ENCODE data around the gene GLIPR1L1. TPM values are rescaled to one million over a fixed set of nuclear protein-coding genes. Genes with fewer than 3 reads are reported as not detected.

The GLIPR1L1 gene
- total RNA-seq, 5 donors from 2014 or later (not counting 1 experiment from before 2014, with no cell fraction given): not detected

GRCh38 chr12:75302225-75302624 lies 32.2 kb upstream of the GLIPR1L1 start:
- Mint-ChIP-seq H3K36me3 (no peaks in the 10 kb centered on the region), H3K9me3 (no peaks in the 10 kb centered on the region), H3K4me1 (no peaks in the 10 kb centered on the region), H3K4me3 (no peak overlapping the region), H3K27me3 (no peaks in the 10 kb centered on the region), H3K27ac (no peak overlapping the region)
- ChIA-PET CTCF (interaction anchor here in 1 of 2 donors (0.7 kb wide), 1 partner anchor 1166 kb away, joined by 3 read pairs; no protein-coding TSS in a partner anchor), POLR2A (no interaction called here)
- Histone ChIP-seq H3K9me3 (no peaks in the 10 kb centered on the region), H3K4me3 (ENCODE audit: control insufficient read depth in 1 of 2, extremely low read depth in 1 of 2, low read length in 1 of 2) (no peak overlapping the region), H3K27ac (ENCODE audit: low read length) (no peak overlapping the region), H3K4me1 (ENCODE audit: control insufficient read depth in 1 of 2, extremely low read depth in 1 of 2, insufficient read depth in 2 of 2, low read length in 2 of 2) (no peaks in the 10 kb centered on the region), H3K36me3 (ENCODE audit: control insufficient read depth in 2 of 2, extremely low read depth in 1 of 2, insufficient read depth in 1 of 2, low read length in 1 of 2) (no peaks in the 10 kb centered on the region), H3K27me3 (replicated peaks in 1 of 2; ENCODE audit: control insufficient read depth in 2 of 2, extremely low read depth in 1 of 2, insufficient read depth in 2 of 2, low read length in 1 of 2) (no peaks in the 10 kb centered on the region)
- no CpG with 5 or more reads among the region's 2 CpGs for WGBS (ENCODE audit: insufficient coverage)
- no peak for DNase-seq
- ATAC-seq (replicated peaks in 1 of 4): no peak

GRCh38 chr12:75302781-75303180 lies 31.7 kb upstream of the GLIPR1L1 start:
- Mint-ChIP-seq H3K4me1 (no peaks in the 10 kb centered on the region), H3K4me3 (no peak overlapping the region), H3K36me3 (no peaks in the 10 kb centered on the region), H3K27ac (no peak overlapping the region), H3K27me3 (no peaks in the 10 kb centered on the region), H3K9me3 (no peaks in the 10 kb centered on the region)
- no peaks in the 10 kb centered on the region for H3K36me3 ChIP-seq (ENCODE audit: control insufficient read depth in 2 of 2, extremely low read depth in 1 of 2, insufficient read depth in 1 of 2, low read length in 1 of 2)
- no peak overlapping the region for H3K27ac ChIP-seq (ENCODE audit: low read length)
- no peaks in the 10 kb centered on the region for H3K9me3 ChIP-seq
- ATAC-seq (replicated peaks in 1 of 4) (no peak), DNase-seq (no peak)
- POLR2A ChIA-PET: no interaction called here
- H3K27me3 ChIP-seq (replicated peaks in 1 of 2; ENCODE audit: control insufficient read depth in 2 of 2, extremely low read depth in 1 of 2, insufficient read depth in 2 of 2, low read length in 1 of 2): no peaks in the 10 kb centered on the region
- H3K4me1 ChIP-seq (ENCODE audit: control insufficient read depth in 1 of 2, extremely low read depth in 1 of 2, insufficient read depth in 2 of 2, low read length in 2 of 2): no peaks in the 10 kb centered on the region
- no peak overlapping the region for H3K4me3 ChIP-seq (ENCODE audit: control insufficient read depth in 1 of 2, extremely low read depth in 1 of 2, low read length in 1 of 2)
- CTCF ChIA-PET: no interaction called here

- ChIA-PET POLR2A (no interaction called here), CTCF (interaction anchor here in 1 of 2 donors (0.7 kb wide), 1 partner anchor 14 kb away, joined by 3 read pairs; no protein-coding TSS in a partner anchor)
- H3K27ac Mint-ChIP-seq: no peak overlapping the region
- H3K4me3 Mint-ChIP-seq: no peak overlapping the region
- ATAC-seq (replicated peaks in 1 of 4) (no peak), DNase-seq (no peak)
- no peaks in the 10 kb centered on the region for H3K36me3 ChIP-seq (ENCODE audit: control insufficient read depth in 2 of 2, extremely low read depth in 1 of 2, insufficient read depth in 1 of 2, low read length in 1 of 2)
- no peaks in the 10 kb centered on the region for H3K9me3 Mint-ChIP-seq
- H3K4me3 ChIP-seq (ENCODE audit: control insufficient read depth in 1 of 2, extremely low read depth in 1 of 2, low read length in 1 of 2): no peak overlapping the region
- H3K27me3 ChIP-seq (replicated peaks in 1 of 2; ENCODE audit: control insufficient read depth in 2 of 2, extremely low read depth in 1 of 2, insufficient read depth in 2 of 2, low read length in 1 of 2): no peaks in the 10 kb centered on the region
- H3K4me1 ChIP-seq (ENCODE audit: control insufficient read depth in 1 of 2, extremely low read depth in 1 of 2, insufficient read depth in 2 of 2, low read length in 2 of 2): no peaks in the 10 kb centered on the region
- H3K9me3 ChIP-seq: no peaks in the 10 kb centered on the region
- H3K36me3 Mint-ChIP-seq: no peaks in the 10 kb centered on the region
- H3K27me3 Mint-ChIP-seq: no peaks in the 10 kb centered on the region
- 90% methylated on average over 55 of the region's 56 CpGs for WGBS (ENCODE audit: insufficient coverage)
- no peak overlapping the region for H3K27ac ChIP-seq (ENCODE audit: low read length)
- no peaks in the 10 kb centered on the region for H3K4me1 Mint-ChIP-seq
Measured at GRCh38 chr12:75305412-75306332, 28.8 kb upstream of the GLIPR1L1 start.

GRCh38 chr12:75308279-75308678 lies 26.2 kb upstream of the GLIPR1L1 start:
- Histone ChIP-seq H3K36me3 (ENCODE audit: control insufficient read depth in 2 of 2, extremely low read depth in 1 of 2, insufficient read depth in 1 of 2, low read length in 1 of 2) (no peaks in the 10 kb centered on the region), H3K27ac (ENCODE audit: low read length) (no peak overlapping the region), H3K9me3 (no peaks in the 10 kb centered on the region), H3K27me3 (replicated peaks in 1 of 2; ENCODE audit: control insufficient read depth in 2 of 2, extremely low read depth in 1 of 2, insufficient read depth in 2 of 2, low read length in 1 of 2) (no peaks in the 10 kb centered on the region), H3K4me1 (ENCODE audit: control insufficient read depth in 1 of 2, extremely low read depth in 1 of 2, insufficient read depth in 2 of 2, low read length in 2 of 2) (no peaks in the 10 kb centered on the region), H3K4me3 (ENCODE audit: control insufficient read depth in 1 of 2, extremely low read depth in 1 of 2, low read length in 1 of 2) (no peak overlapping the region)
- no peak for ATAC-seq (replicated peaks in 1 of 4)
- no peak for DNase-seq
- no CpG with 5 or more reads among the region's 2 CpGs for WGBS (ENCODE audit: insufficient coverage)
- Mint-ChIP-seq H3K9me3 (no peaks in the 10 kb centered on the region), H3K36me3 (no peaks in the 10 kb centered on the region), H3K4me3 (no peak overlapping the region), H3K27ac (no peak overlapping the region), H3K27me3 (no peaks in the 10 kb centered on the region), H3K4me1 (no peaks in the 10 kb centered on the region)
- CTCF ChIA-PET: interaction anchor here in 1 of 2 donors (0.7 kb wide), 1 partner anchor 36 kb away, joined by 3 read pairs; no protein-coding TSS in a partner anchor
- POLR2A ChIA-PET: no interaction called here

- Histone ChIP-seq H3K27me3 (replicated peaks in 1 of 2; ENCODE audit: control insufficient read depth in 2 of 2, extremely low read depth in 1 of 2, insufficient read depth in 2 of 2, low read length in 1 of 2) (peaks cover 0 to 3% of the 10 kb centered on the region in 2 experiments), H3K36me3 (ENCODE audit: control insufficient read depth in 2 of 2, extremely low read depth in 1 of 2, insufficient read depth in 1 of 2, low read length in 1 of 2) (no peaks in the 10 kb centered on the region), H3K9me3 (no peaks in the 10 kb centered on the region), H3K27ac (ENCODE audit: low read length) (no peak overlapping the region), H3K4me3 (ENCODE audit: control insufficient read depth in 1 of 2, extremely low read depth in 1 of 2, low read length in 1 of 2) (no peak overlapping the region), H3K4me1 (ENCODE audit: control insufficient read depth in 1 of 2, extremely low read depth in 1 of 2, insufficient read depth in 2 of 2, low read length in 2 of 2) (no peaks in the 10 kb centered on the region)
- no peaks in the 10 kb centered on the region for H3K27me3 Mint-ChIP-seq
- H3K36me3 Mint-ChIP-seq: no peaks in the 10 kb centered on the region
- no peak overlapping the region for H3K27ac Mint-ChIP-seq
- CTCF ChIA-PET: no interaction called here
- WGBS (ENCODE audit: insufficient coverage): no CpG with 5 or more reads among the region's 3 CpGs
- no peaks in the 10 kb centered on the region for H3K9me3 Mint-ChIP-seq
- POLR2A ChIA-PET: no interaction called here
- DNase-seq: no peak
- H3K4me3 Mint-ChIP-seq: no peak overlapping the region
- no peaks in the 10 kb centered on the region for H3K4me1 Mint-ChIP-seq
- no peak for ATAC-seq (replicated peaks in 1 of 4)
Measured at GRCh38 chr12:75311369-75311768, 23.1 kb upstream of the GLIPR1L1 start.

- H3K9me3 ChIP-seq: no peaks in the 10 kb centered on the region
- Mint-ChIP-seq H3K4me1 (no peaks in the 10 kb centered on the region), H3K27me3 (peaks cover 4 to 6% of the 10 kb centered on the region in 2 donors), H3K27ac (no peak overlapping the region), H3K9me3 (no peaks in the 10 kb centered on the region), H3K4me3 (no peak overlapping the region), H3K36me3 (no peaks in the 10 kb centered on the region)
- POLR2A ChIA-PET: no interaction called here
- peaks cover 0 to 3% of the 10 kb centered on the region in 2 experiments for H3K27me3 ChIP-seq (replicated peaks in 1 of 2; ENCODE audit: control insufficient read depth in 2 of 2, extremely low read depth in 1 of 2, insufficient read depth in 2 of 2, low read length in 1 of 2)
- ATAC-seq (replicated peaks in 1 of 4): no peak
- DNase-seq: no peak
- CTCF ChIA-PET: no interaction called here
- no peaks in the 10 kb centered on the region for H3K4me1 ChIP-seq (ENCODE audit: control insufficient read depth in 1 of 2, extremely low read depth in 1 of 2, insufficient read depth in 2 of 2, low read length in 2 of 2)
- H3K27ac ChIP-seq (ENCODE audit: low read length): no peak overlapping the region
- no peaks in the 10 kb centered on the region for H3K36me3 ChIP-seq (ENCODE audit: control insufficient read depth in 2 of 2, extremely low read depth in 1 of 2, insufficient read depth in 1 of 2, low read length in 1 of 2)
- H3K4me3 ChIP-seq (ENCODE audit: control insufficient read depth in 1 of 2, extremely low read depth in 1 of 2, low read length in 1 of 2): no peak overlapping the region
Measured at GRCh38 chr12:75315518-75315917, 19.0 kb upstream of the GLIPR1L1 start.
